Spinal cord (tissue), 10 donors: ENCODE measurements around the gene PDIA3. TPM values are rescaled to one million over a fixed set of nuclear protein-coding genes. Genes with fewer than 3 reads are reported as not detected.
"Not testable (repeated sequence)": the region's sequence is repeated elsewhere in the genome, so short reads cannot be mapped to it uniquely, and the experiment has no call there.

Experiments used
- DNase-seq, 6 donors: peaks; one replicate each; pipeline versions ENCODE4 v3.0.0 to v3.0.0-alpha.2; 2013 to 2015; ENCODE audit warnings: low spot score in 6 of 6, low read depth in 4 of 6
- H3K27ac ChIP-seq: one replicate; pipeline ENCODE4 v1.5.1; 2013; ENCODE audit warnings: low read depth, low read length, control low read depth
- H3K27me3 ChIP-seq: one replicate; pipeline ENCODE4 v1.6.1; 2013; ENCODE audit warnings: low read length; ENCODE audit not compliant: control insufficient read depth, insufficient read depth
- H3K36me3 ChIP-seq: one replicate; pipeline ENCODE4 v1.6.1; 2013; ENCODE audit warnings: low read length; ENCODE audit not compliant: control insufficient read depth, insufficient read depth
- H3K4me1 ChIP-seq: one replicate; pipeline ENCODE4 v1.6.1; 2013; ENCODE audit warnings: low read length; ENCODE audit not compliant: control insufficient read depth, insufficient read depth
- H3K4me3 ChIP-seq: one replicate; pipeline ENCODE4 v1.5.1; 2013; ENCODE audit warnings: low read depth, low read length, control low read depth
- H3K9me3 ChIP-seq: one replicate; pipeline ENCODE4 v1.6.1; 2013; ENCODE audit warnings: low read length; ENCODE audit not compliant: control insufficient read depth, insufficient read depth
- WGBS: methylation state at CpG from one replicate; pipeline ENCODE4 v1.1.5; 2013; ENCODE audit warnings: missing lambda C conversion rate; ENCODE audit not compliant: insufficient coverage; 5-methylcytosine and 5-hydroxymethylcytosine counted together
- long read RNA-seq, 4 donors: transcript quantifications; one replicate each; lab custom pipeline, GENCODE V29; 2026
- polyA plus RNA-seq, 2 donors: library from polyadenylated mRNA; unstranded; fragments of 120-200 nt; gene quantifications; one replicate each; pipeline ENCODE4 v1.2.1, GENCODE V29; 2013; ENCODE audit not compliant: insufficient read length in 2 of 2
- total RNA-seq, 2 donors: library from RNA; depleted of rRNA in 1 of 2; stranded (reverse); fragments of 120-200 nt in 1 of 2; fragments of >200 nt in 1 of 2; gene quantifications; one replicate each; pipeline versions ENCODE4 v1.2.3 to v1.2.4, GENCODE V29; 2013 to 2014
- donor health status: healthy.

PDIA3 gene
- total RNA-seq (100 to 1,000 TPM; 120 to 175 TPM), polyA plus RNA-seq (100 to 1,000 TPM; 268 to 272 TPM)
- long read RNA-seq, donor 1, transcript PDIA3-201 (13 exons, 3,727 nt) = major isoform, 83 of 145 reads
- long read RNA-seq, donor 1, partial matches to known transcripts = 55 of 145 reads
- long read RNA-seq, donor 1, other reads (novel, unspliced or antisense) = 6 of 145 reads
- long read RNA-seq, donor 2, transcript PDIA3-201 (13 exons, 3,727 nt) = major isoform, 33 of 58 reads
- long read RNA-seq, donor 2, partial matches to known transcripts = 24 of 58 reads
- long read RNA-seq, donor 2, other reads (novel, unspliced or antisense) = 0 of 58 reads
- long read RNA-seq, donor 3, transcript PDIA3-201 (13 exons, 3,727 nt) = major isoform, 35 of 82 reads
- long read RNA-seq, donor 3, partial matches to known transcripts = 44 of 82 reads
- long read RNA-seq, donor 3, other reads (novel, unspliced or antisense) = 0 of 82 reads
- long read RNA-seq, donor 4, transcript PDIA3-206 (2 exons, 739 nt) = minor isoform, 9 of 371 reads
- long read RNA-seq, donor 4, transcript PDIA3-201 (13 exons, 3,727 nt) = major isoform, 127 of 371 reads
- long read RNA-seq, donor 4, partial matches to known transcripts = 227 of 371 reads
- long read RNA-seq, donor 4, other reads (novel, unspliced or antisense) = 8 of 371 reads

DNA sequence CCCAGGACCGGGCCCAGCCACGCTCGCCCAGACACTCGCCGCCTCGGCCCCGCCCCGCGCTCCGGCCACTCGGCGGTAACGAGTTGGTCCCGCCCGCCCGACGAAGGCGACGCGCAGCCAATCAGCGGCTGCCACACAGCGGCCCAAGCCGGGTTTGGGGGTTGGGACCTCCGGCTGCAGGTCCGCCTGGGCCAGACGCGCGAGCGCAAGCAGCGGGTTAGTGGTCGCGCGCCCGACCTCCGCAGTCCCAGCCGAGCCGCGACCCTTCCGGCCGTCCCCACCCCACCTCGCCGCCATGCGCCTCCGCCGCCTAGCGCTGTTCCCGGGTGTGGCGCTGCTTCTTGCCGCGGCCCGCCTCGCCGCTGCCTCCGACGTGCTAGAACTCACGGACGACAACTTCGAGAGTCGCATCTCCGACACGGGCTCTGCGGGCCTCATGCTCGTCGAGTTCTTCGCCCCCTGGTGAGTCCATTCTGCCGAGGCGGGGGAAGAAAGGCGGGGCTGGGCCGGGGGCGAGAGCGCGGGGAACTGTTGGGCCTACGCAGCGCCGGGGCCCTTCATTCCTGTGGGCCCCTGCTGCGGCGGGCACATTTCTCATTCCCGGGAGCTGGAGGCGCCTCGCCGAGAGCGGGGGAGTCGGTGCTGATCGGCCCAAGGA is at the start of gene PDIA3:
TSS of gene PDIA3 (plus strand) at position 194 of the 658 bp plus-strand sequence. CDS start at position 296, 102 bp downstream.
- Histone ChIP-seq H3K4me1 (peaks cover 19% of the 10 kb centered on the region), H3K27ac (peak within 1 kb of the TSS; percentile 92), H3K4me3 (peak within 1 kb of the TSS; percentile 78)
- under 1% methylated on average over 82 of the region's 84 CpGs for WGBS
- H3K9me3 ChIP-seq, H3K36me3 ChIP-seq, H3K27me3 ChIP-seq: not testable (repeated sequence)
- DNase-seq = peak; percentile 74 to 96 (median 82)

DNA sequence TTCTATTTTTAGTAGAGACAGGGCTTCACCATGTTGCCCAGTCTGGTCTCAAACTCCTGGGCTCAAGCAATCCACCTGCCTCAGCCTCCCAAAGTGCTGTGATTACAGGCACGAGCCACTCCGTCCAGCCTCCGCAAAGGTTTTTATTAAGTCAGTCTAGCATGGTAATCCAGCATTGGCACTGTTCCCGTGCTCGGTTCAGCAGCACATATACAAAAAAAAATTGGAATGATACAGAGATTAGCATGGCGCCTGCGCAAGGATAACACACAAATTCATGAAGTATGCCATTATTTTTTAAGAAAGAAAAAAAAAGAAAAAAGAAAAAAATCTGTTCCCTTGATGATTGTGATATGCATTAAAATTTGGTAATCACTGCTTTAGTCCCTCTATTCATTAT is 44.1 kb upstream of the PDIA3 start:
- Histone ChIP-seq H3K4me3 (no peak overlapping the region), H3K27ac (no peak overlapping the region), H3K36me3 (no peaks in the 10 kb centered on the region), H3K27me3 (no peaks in the 10 kb centered on the region), H3K9me3 (no peaks in the 10 kb centered on the region), H3K4me1 (no peaks in the 10 kb centered on the region)
- DNase-seq = no peak
- WGBS = no CpG with 5 or more reads among the region's 7 CpGs

DNA sequence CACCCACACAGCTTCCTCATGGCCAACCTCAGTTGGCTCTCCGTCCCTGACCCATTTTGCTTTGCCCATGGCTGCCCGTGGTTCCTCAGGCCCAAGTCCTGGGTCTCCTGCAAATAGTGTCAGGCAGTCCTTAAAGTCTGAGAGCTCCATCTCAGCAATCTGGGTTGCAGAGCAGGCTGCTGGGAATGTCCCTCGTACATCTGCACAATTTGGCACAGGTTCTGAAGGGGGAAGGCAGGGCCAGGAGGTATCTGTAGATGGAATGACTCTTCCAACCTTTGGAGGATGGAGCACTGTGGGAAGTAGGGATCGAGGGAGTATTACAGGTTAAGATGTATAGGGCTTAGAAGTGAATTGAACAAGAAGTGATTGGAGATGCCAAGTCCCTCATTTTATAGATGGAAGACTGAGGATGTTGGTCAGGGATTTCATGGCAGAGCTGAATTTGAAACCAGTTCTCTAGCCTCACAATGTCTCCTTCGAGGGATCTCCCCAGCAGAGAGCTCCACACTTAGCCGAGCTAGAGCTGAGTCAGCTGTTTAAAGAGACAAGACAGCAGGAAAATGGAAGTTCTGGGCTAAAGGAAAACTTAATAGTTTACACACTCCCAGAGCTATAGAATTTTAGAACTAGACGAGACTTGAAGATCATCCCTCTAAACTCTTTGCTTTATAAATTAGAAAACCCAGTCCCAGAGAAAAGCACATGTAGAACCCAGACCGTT is 43.4 kb upstream of the PDIA3 start:
- DNase-seq = peak in 1 of 6 donors; percentile 1
- no peaks in the 10 kb centered on the region for H3K4me1 ChIP-seq
- H3K4me3 ChIP-seq = no peak overlapping the region
- H3K27ac ChIP-seq = no peak overlapping the region
- H3K9me3 ChIP-seq = no peaks in the 10 kb centered on the region
- WGBS = 69% methylated on average over 5 of the region's 8 CpGs
- H3K27me3 ChIP-seq = no peaks in the 10 kb centered on the region
- H3K36me3 ChIP-seq = no peaks in the 10 kb centered on the region

DNA sequence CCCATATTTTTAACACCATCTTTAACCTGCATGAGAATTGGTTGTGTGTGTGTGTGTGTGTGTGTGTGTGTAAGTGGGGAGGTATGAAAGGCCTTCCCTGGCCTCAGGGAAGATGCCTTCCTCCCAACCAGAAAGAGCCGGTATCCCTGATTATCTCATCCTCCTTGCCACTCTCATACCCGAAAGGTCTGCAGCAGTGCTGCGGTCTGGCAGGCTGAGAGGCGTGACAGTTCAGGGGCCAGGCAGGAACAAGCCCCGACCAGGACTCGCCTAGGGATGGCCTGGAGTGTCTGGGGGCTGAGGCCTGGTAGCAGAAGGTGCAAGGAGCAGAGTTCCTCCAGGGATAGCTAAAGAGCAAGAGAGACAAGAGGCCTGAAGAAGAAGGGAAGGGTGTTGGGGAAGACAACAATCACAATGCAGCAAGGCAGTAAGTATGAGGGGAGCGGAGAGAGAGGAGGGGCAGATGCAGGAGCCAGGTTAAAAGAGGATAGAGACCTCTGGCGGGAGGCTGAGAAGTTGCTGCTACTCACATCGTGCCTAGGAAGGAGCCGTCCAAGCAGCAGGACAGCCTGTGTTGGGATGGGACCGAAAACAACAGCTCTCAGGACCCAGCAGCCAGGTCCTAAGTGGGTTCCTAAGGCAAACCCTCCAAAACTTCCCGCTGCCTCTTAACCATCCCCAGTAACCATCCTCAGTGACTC is 35.7 kb upstream of the PDIA3 start:
- not testable (repeated sequence) for H3K36me3 ChIP-seq, H3K27ac ChIP-seq, H3K27me3 ChIP-seq, H3K9me3 ChIP-seq, DNase-seq, H3K4me1 ChIP-seq, H3K4me3 ChIP-seq
- no CpG with 5 or more reads among the region's 12 CpGs for WGBS

- H3K4me3 ChIP-seq = no peak overlapping the region
- no peaks in the 10 kb centered on the region for H3K27me3 ChIP-seq
- no peak overlapping the region for H3K27ac ChIP-seq
- H3K9me3 ChIP-seq = no peaks in the 10 kb centered on the region
- no peaks in the 10 kb centered on the region for H3K36me3 ChIP-seq
- no peaks in the 10 kb centered on the region for H3K4me1 ChIP-seq
- WGBS = no CpG with 5 or more reads among the region's 4 CpGs
- DNase-seq = no peak
Measured at GRCh38 chr15:43723151-43723550, 23.1 kb upstream of the PDIA3 start.

- DNase-seq, H3K27me3 ChIP-seq, H3K4me1 ChIP-seq, H3K36me3 ChIP-seq, H3K9me3 ChIP-seq, H3K27ac ChIP-seq, H3K4me3 ChIP-seq: not testable (repeated sequence)
- 83% methylated on average over 1 of the region's 1 CpG for WGBS
Measured at GRCh38 chr15:43726306-43726705, 19.9 kb upstream of the PDIA3 start.

- H3K4me3 ChIP-seq, H3K27ac ChIP-seq, H3K4me1 ChIP-seq, H3K27me3 ChIP-seq, DNase-seq, H3K9me3 ChIP-seq, H3K36me3 ChIP-seq: not testable (repeated sequence)
- WGBS = no CpG with 5 or more reads among the region's 1 CpG
Measured at GRCh38 chr15:43728053-43728725, 18.0 kb upstream of the PDIA3 start.

GRCh38 chr15:43735416-43735815 is 10.8 kb upstream of the PDIA3 start:
- H3K27me3 ChIP-seq = no peaks in the 10 kb centered on the region
- no peaks in the 10 kb centered on the region for H3K36me3 ChIP-seq
- no peak for DNase-seq
- no peak overlapping the region for H3K4me3 ChIP-seq
- no peak overlapping the region for H3K27ac ChIP-seq
- no peaks in the 10 kb centered on the region for H3K4me1 ChIP-seq
- 86% methylated on average over 4 of the region's 6 CpGs for WGBS
- H3K9me3 ChIP-seq = no peaks in the 10 kb centered on the region
